GM23338 (cell line): ENCODE measurements around the gene SERP2. TPM values are rescaled to one million over a fixed set of nuclear protein-coding genes. Genes with fewer than 3 reads are reported as not detected.

ENCODE experiments used
- ATAC-seq: fragments of 200-7000 bp; cut with Tn5 transposase; 3 replicates; pipeline ENCODE4 v1.9.1; 2020
- DNase-seq: peaks from one replicate; pipeline ENCODE4 v3.0.0-alpha.2; 2015; ENCODE audit warnings: low spot score
- H2AFZ ChIP-seq: fragments of 200-600 bp; sonication (generic); 2 replicates; pipeline ENCODE4 v1.8.0; 2016; ENCODE audit warnings: antibody characterized with exemption, mild to moderate bottlenecking, moderate library complexity
- H3F3A ChIP-seq: fragments of 200-600 bp; sonication (generic); replicated peaks from 2 replicates; pipeline ENCODE4 v1.8.0; 2017; ENCODE audit warnings: antibody characterized with exemption, mixed run types, low read depth
- H3K27ac ChIP-seq: fragments of 200-600 bp; sonication (generic); 2 replicates; pipeline ENCODE4 v1.6.1; 2016; ENCODE audit warnings: low read depth
- H3K27me3 ChIP-seq: fragments of 200-600 bp; sonication (generic); 2 replicates; pipeline ENCODE4 v1.8.0; 2016; ENCODE audit warnings: mild to moderate bottlenecking, mixed run types, moderate library complexity; ENCODE audit not compliant: insufficient read depth
- H3K36me3 ChIP-seq: fragments of 200-600 bp; sonication (generic); 2 replicates; pipeline ENCODE4 v1.8.0; 2016; ENCODE audit warnings: mild to moderate bottlenecking; ENCODE audit not compliant: insufficient read depth
- H3K4me1 ChIP-seq: fragments of 200-600 bp; sonication (generic); 2 replicates; pipeline ENCODE4 v1.8.0; 2016; ENCODE audit warnings: mild to moderate bottlenecking, moderate library complexity; ENCODE audit not compliant: insufficient read depth
- H3K4me2 ChIP-seq: fragments of 200-600 bp; sonication (generic); 2 replicates; pipeline ENCODE4 v1.7.1; 2017; ENCODE audit warnings: mixed run types
- H3K4me3 ChIP-seq: fragments of 200-600 bp; sonication (generic); 2 replicates; pipeline ENCODE4 v1.6.1; 2016; ENCODE audit warnings: mixed run types
- H3K79me2 ChIP-seq: fragments of 200-600 bp; sonication (generic); replicated peaks from 2 replicates; pipeline ENCODE4 v1.8.0; 2017; ENCODE audit warnings: mild to moderate bottlenecking; ENCODE audit not compliant: insufficient read depth
- H3K9me2 ChIP-seq: fragments of 200-600 bp; sonication (generic); 2 replicates; pipeline ENCODE4 v1.8.0; 2017; ENCODE audit not compliant: insufficient read depth
- H4K20me1 ChIP-seq: fragments of 200-600 bp; sonication (generic); replicated peaks from 2 replicates; pipeline ENCODE4 v1.8.0; 2017; ENCODE audit warnings: mild to moderate bottlenecking; ENCODE audit not compliant: insufficient read depth
- H3K27ac Mint-ChIP-seq: 2 replicates; pipeline ENCODE4 v1.8.0; 2020; ENCODE audit warnings: inconsistent platforms, mild to moderate bottlenecking, moderate library complexity, mixed read lengths
- H3K27me3 Mint-ChIP-seq: 3 replicates; pipeline ENCODE4 v1.8.0; 2022; ENCODE audit warnings: low read depth, mild to moderate bottlenecking, moderate library complexity, mixed read lengths, inconsistent platforms; ENCODE audit not compliant: insufficient read depth, poor library complexity
- H3K36me3 Mint-ChIP-seq: 3 replicates; pipeline ENCODE4 v1.8.0; 2021; ENCODE audit warnings: low read depth, mild to moderate bottlenecking, inconsistent platforms, moderate library complexity, mixed read lengths
- H3K4me1 Mint-ChIP-seq: 3 replicates; pipeline ENCODE4 v1.8.0; 2020; ENCODE audit warnings: mild to moderate bottlenecking, inconsistent platforms, mixed read lengths
- H3K4me3 Mint-ChIP-seq: 3 replicates; pipeline ENCODE4 v1.8.0; 2021; ENCODE audit warnings: moderate library complexity, mild to moderate bottlenecking, inconsistent platforms, mixed read lengths
- H3K9me3 Mint-ChIP-seq: 3 replicates; pipeline ENCODE4 v1.8.0; 2020; ENCODE audit warnings: moderate library complexity, mild to moderate bottlenecking, inconsistent platforms, mixed read lengths
- CREB1 ChIP-seq: fragments of 250-450 bp; sonication (Bioruptor Pico); IDR thresholded peaks from 2 replicates; pipeline ENCODE4 v1.5.0; 2020; ENCODE audit warnings: low read depth, mild to moderate bottlenecking, moderate library complexity
- CTCF ChIP-seq, 2 experiments: fragments of 200-600 bp in 1 of 2; sonication (generic) in 1 of 2; conservative IDR thresholded peaks; 2 replicates each; pipeline versions ENCODE4 v1.5.1 to v1.6.1; 2016 to 2017; ENCODE audit warnings: antibody characterized with exemption in 2 of 2, low read depth in 2 of 2, mild to moderate bottlenecking in 2 of 2, moderate library complexity in 1 of 2
- EZH2 ChIP-seq: fragments of 200-600 bp; sonication (generic); IDR thresholded peaks from one replicate; pipeline ENCODE4 v1.8.0; 2017; ENCODE audit warnings: antibody characterized with exemption, mild to moderate bottlenecking, low read depth; ENCODE audit not compliant: unreplicated experiment
- EZH2phosphoT487 ChIP-seq: fragments of 200-600 bp; sonication (generic); IDR thresholded peaks from one replicate; pipeline ENCODE4 v1.8.1; 2018; ENCODE audit warnings: antibody characterized with exemption; ENCODE audit not compliant: unreplicated experiment
- JUNB ChIP-seq: IDR thresholded peaks from one replicate; pipeline ENCODE4 v1.6.1; 2016; ENCODE audit warnings: antibody characterized with exemption; ENCODE audit not compliant: unreplicated experiment
- NANOG ChIP-seq: IDR thresholded peaks from 2 replicates; pipeline ENCODE4 v1.6.1; 2016; ENCODE audit warnings: antibody characterized with exemption, borderline replicate concordance
- POLR2AphosphoS5 ChIP-seq: IDR thresholded peaks from 2 replicates; pipeline ENCODE4 v1.6.1; 2016; ENCODE audit warnings: antibody characterized with exemption, low read depth
- REST ChIP-seq: IDR thresholded peaks from one replicate; pipeline ENCODE4 v1.6.1; 2018; ENCODE audit warnings: antibody characterized with exemption; ENCODE audit not compliant: unreplicated experiment
- STAT1 ChIP-seq: IDR thresholded peaks from one replicate; pipeline ENCODE4 v1.6.1; 2016; ENCODE audit warnings: antibody characterized with exemption; ENCODE audit not compliant: unreplicated experiment
- ZNF114 ChIP-seq: fragments of 250-450 bp; sonication (Bioruptor Pico); IDR thresholded peaks from 2 replicates; pipeline ENCODE4 v1.5.0; 2020; ENCODE audit warnings: mild to moderate bottlenecking, moderate library complexity
- ZNF331 ChIP-seq: fragments of 250-450 bp; sonication (Bioruptor Pico); IDR thresholded peaks from 2 replicates; pipeline ENCODE4 v1.5.0; 2020; ENCODE audit warnings: low read depth, mild to moderate bottlenecking, moderate library complexity
- ZNF462 ChIP-seq: fragments of 250-450 bp; sonication (Bioruptor Pico); IDR thresholded peaks from 2 replicates; pipeline ENCODE4 v1.5.0; 2020; ENCODE audit warnings: mild to moderate bottlenecking, moderate library complexity
- polyA plus RNA-seq: library from polyadenylated mRNA; unstranded; fragments of >200 nt; fragmentation: Nextera tagmentation; extraction: Ambion mirVana; gene quantifications from 2 replicates; pipeline ENCODE4 v1.2.1, GENCODE V29; 2016
- total RNA-seq: library from RNA; depleted of rRNA; stranded (reverse); fragments of >200 nt; shearing (Covaris generic); gene quantifications from 2 replicates; pipeline ENCODE4 v1.2.3, GENCODE V29; 2014

SERP2 gene
- total and polyA plus RNA-seq, 2 experiments from 2014 or later = 0.59 to 3.4 TPM

GRCh38 chr13:44394658-44395057, 21.0 kb downstream of the SERP2 start (continued):
- TF ChIP-seq ZNF462 (CRISPR knock-in tag) (no peak), POLR2AphosphoS5 (no peak), CREB1 (CRISPR knock-in tag) (no peak), ZNF331 (CRISPR knock-in tag) (no peak)

- Mint-ChIP-seq H3K4me3 (no peak overlapping the region), H3K36me3 (no peaks in the 10 kb centered on the region), H3K9me3 (no peaks in the 10 kb centered on the region), H3K27ac (no peak overlapping the region), H3K4me1 (peaks cover 20% of the 10 kb centered on the region), H3K27me3 (peaks cover 3% of the 10 kb centered on the region)
- peak overlapping the region; percentile 91; the same call in 1 of the 2 replicates for H2AFZ ChIP-seq
- no peaks in the 10 kb centered on the region for H3K27me3 ChIP-seq
- H3F3A ChIP-seq = 0 out of 2 replicates have a peak, but pooled peaks cover 2% of the 10 kb centered on the region
- DNase-seq = no peak
- no peak for ATAC-seq
- no peak overlapping the region for H3K27ac ChIP-seq
- no peaks in the 10 kb centered on the region for H3K79me2 ChIP-seq
- peaks cover 8% of the 10 kb centered on the region for H3K4me1 ChIP-seq
- H3K4me3 ChIP-seq = no peak overlapping the region
- no peaks in the 10 kb centered on the region for H4K20me1 ChIP-seq
- H3K9me2 ChIP-seq = peaks cover 12% of the 10 kb centered on the region
- H3K36me3 ChIP-seq = no peaks in the 10 kb centered on the region
- no peak overlapping the region for H3K4me2 ChIP-seq
- TF ChIP-seq EZH2phosphoT487 (no peak), JUNB (no peak), POLR2AphosphoS5 (no peak), CTCF (conservative IDR thresholded peaks at IDR 0.05; ENCODE audit: low read depth in 2 of 2) (no peak), NANOG (no peak), CREB1 (CRISPR knock-in tag) (no peak), EZH2 (no peak), REST (no peak), STAT1 (no peak), ZNF114 (CRISPR knock-in tag) (no peak)
Measured at GRCh38 chr13:44395976-44396694, 22.5 kb downstream of the SERP2 start.
